Measurements from ENCODE around the gene ANKRD11.

GRCh38 chr16:89380681-89381080 is 109.7 kb downstream of the ANKRD11 start:
- no peak for TF ChIP-seq POLR2A (IDR thresholded peaks at IDR 0.05; ENCODE audit: low read length)
- no peak for TF ChIP-seq GATA1 (IDR thresholded peaks at IDR 0.05; ENCODE audit: low read depth, low read length)
